KOPT-K1 (cell line): ENCODE measurements around the gene SOX14.

Experiments used
- H3K27ac ChIP-seq: fragments of 200-600 bp; sonication (generic); 2 replicates; pipeline ENCODE4 v1.5.1; 2016; ENCODE audit warnings: antibody characterized with exemption, mild to moderate bottlenecking, low read depth, low read length; ENCODE audit not compliant: poor library complexity, severe bottlenecking
- H3K36me3 ChIP-seq: fragments of 200-600 bp; sonication (generic); 2 replicates; pipeline ENCODE4 v1.5.1; 2017; ENCODE audit warnings: antibody characterized with exemption, mild to moderate bottlenecking, low read length, moderate library complexity; ENCODE audit not compliant: insufficient read depth
- H3K9me3 ChIP-seq: fragments of 200-600 bp; sonication (generic); 2 replicates; pipeline ENCODE4 v1.5.1; 2017; ENCODE audit warnings: antibody characterized with exemption, low read length, mild to moderate bottlenecking; ENCODE audit not compliant: insufficient read depth, poor library complexity, severe bottlenecking

The SOX14 gene

GRCh38 chr3:137765310-137766033, 1.4 kb downstream of the SOX14 start:
- no peak overlapping the region for H3K27ac ChIP-seq
- H3K9me3 ChIP-seq, result peaks cover 10% of the 10 kb centered on the region
- H3K36me3 ChIP-seq, result no peaks in the 10 kb centered on the region

- Histone ChIP-seq H3K27ac (no peak overlapping the region), H3K36me3 (no peaks in the 10 kb centered on the region), H3K9me3 (peaks cover 10% of the 10 kb centered on the region)
These were observed 2.1 kb downstream of the SOX14 start for GRCh38 chr3:137766041-137766875.

GRCh38 chr3:137766876-137767537, 2.9 kb downstream of the SOX14 start:
- Histone ChIP-seq H3K36me3 (no peaks in the 10 kb centered on the region), H3K27ac (no peak overlapping the region), H3K9me3 (peaks cover 10% of the 10 kb centered on the region)

- Histone ChIP-seq H3K36me3 (no peaks in the 10 kb centered on the region), H3K27ac (no peak overlapping the region), H3K9me3 (peaks cover 10% of the 10 kb centered on the region)
These were observed 3.6 kb downstream of the SOX14 start for GRCh38 chr3:137767538-137768360.

GRCh38 chr3:137768361-137769321, 4.5 kb downstream of the SOX14 start:
- no peaks in the 10 kb centered on the region for H3K36me3 ChIP-seq
- H3K9me3 ChIP-seq, result peaks cover 10% of the 10 kb centered on the region
- H3K27ac ChIP-seq, result no peak overlapping the region

GRCh38 chr3:137769322-137770065, 5.4 kb downstream of the SOX14 start:
- Histone ChIP-seq H3K27ac (no peak overlapping the region), H3K36me3 (no peaks in the 10 kb centered on the region), H3K9me3 (peaks cover 10% of the 10 kb centered on the region)

- Histone ChIP-seq H3K9me3 (peaks cover 7% of the 10 kb centered on the region), H3K27ac (no peak overlapping the region)
These were observed 6.1 kb downstream of the SOX14 start for GRCh38 chr3:137770066-137770834.

GRCh38 chr3:137770835-137771399, 6.8 kb downstream of the SOX14 start:
- H3K9me3 ChIP-seq, result peaks cover under 1% of the 10 kb centered on the region
- no peak overlapping the region for H3K27ac ChIP-seq
- H3K36me3 ChIP-seq, result no peaks in the 10 kb centered on the region

More at GRCh38 chr3:137770066-137770834, 6.1 kb downstream of the SOX14 start:
- no peaks in the 10 kb centered on the region for H3K36me3 ChIP-seq

- Histone ChIP-seq H3K27ac (no peak overlapping the region), H3K9me3 (no peaks in the 10 kb centered on the region), H3K36me3 (no peaks in the 10 kb centered on the region)
These were observed 7.5 kb downstream of the SOX14 start for GRCh38 chr3:137771401-137772213.

GRCh38 chr3:137772214-137772955, 8.3 kb downstream of the SOX14 start:
- H3K9me3 ChIP-seq, result no peaks in the 10 kb centered on the region
- no peaks in the 10 kb centered on the region for H3K36me3 ChIP-seq
- no peak overlapping the region for H3K27ac ChIP-seq

GRCh38 chr3:137778941-137779340, 14.8 kb downstream of the SOX14 start:
- Histone ChIP-seq H3K27ac (no peak overlapping the region), H3K36me3 (no peaks in the 10 kb centered on the region)

More at GRCh38 chr3:137778941-137779340, 14.8 kb downstream of the SOX14 start:
- no peaks in the 10 kb centered on the region for H3K9me3 ChIP-seq
